Fibroblast of pulmonary artery (primary cell): ENCODE data around the gene KMT2E.
"Not testable (repeated sequence)": the region's sequence is repeated elsewhere in the genome, so short reads cannot be mapped to it uniquely, and the experiment has no call there.

Source experiments
- DNase-seq: peaks from one replicate; pipeline ENCODE4 v3.0.0-alpha.2; 2010; ENCODE audit warnings: low read depth
- H3K4me3 ChIP-seq: replicated peaks from 2 replicates; pipeline ENCODE4 v1.5.1; 2011; ENCODE audit warnings: low read depth, mild to moderate bottlenecking, control low read depth, low read length, moderate library complexity
- TF ChIP-seq, protein P1 (sequence below): IDR thresholded peaks from 2 replicates; pipeline ENCODE4 v1.5.1; 2011; ENCODE audit warnings: mild to moderate bottlenecking, control low read depth, low read length, inconsistent platforms; ENCODE audit errors: missing control alignments

KMT2E gene

GRCh38 chr7:105003275-105003674, 10.7 kb upstream of the KMT2E start:
- no peak overlapping the region for H3K4me3 ChIP-seq
- TF ChIP-seq, protein P1, sequence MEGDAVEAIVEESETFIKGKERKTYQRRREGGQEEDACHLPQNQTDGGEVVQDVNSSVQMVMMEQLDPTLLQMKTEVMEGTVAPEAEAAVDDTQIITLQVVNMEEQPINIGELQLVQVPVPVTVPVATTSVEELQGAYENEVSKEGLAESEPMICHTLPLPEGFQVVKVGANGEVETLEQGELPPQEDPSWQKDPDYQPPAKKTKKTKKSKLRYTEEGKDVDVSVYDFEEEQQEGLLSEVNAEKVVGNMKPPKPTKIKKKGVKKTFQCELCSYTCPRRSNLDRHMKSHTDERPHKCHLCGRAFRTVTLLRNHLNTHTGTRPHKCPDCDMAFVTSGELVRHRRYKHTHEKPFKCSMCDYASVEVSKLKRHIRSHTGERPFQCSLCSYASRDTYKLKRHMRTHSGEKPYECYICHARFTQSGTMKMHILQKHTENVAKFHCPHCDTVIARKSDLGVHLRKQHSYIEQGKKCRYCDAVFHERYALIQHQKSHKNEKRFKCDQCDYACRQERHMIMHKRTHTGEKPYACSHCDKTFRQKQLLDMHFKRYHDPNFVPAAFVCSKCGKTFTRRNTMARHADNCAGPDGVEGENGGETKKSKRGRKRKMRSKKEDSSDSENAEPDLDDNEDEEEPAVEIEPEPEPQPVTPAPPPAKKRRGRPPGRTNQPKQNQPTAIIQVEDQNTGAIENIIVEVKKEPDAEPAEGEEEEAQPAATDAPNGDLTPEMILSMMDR: no peak
- DNase-seq: peak; percentile 76

- TF ChIP-seq, protein P1: no peak
- no peak overlapping the region for H3K4me3 ChIP-seq
- no peak for DNase-seq
These were observed 10.0 kb upstream of the KMT2E start for GRCh38 chr7:105003872-105004510.

- not testable (repeated sequence) for DNase-seq, H3K4me3 ChIP-seq
These were observed 9.0 kb upstream of the KMT2E start for GRCh38 chr7:105005006-105005405.

DNA sequence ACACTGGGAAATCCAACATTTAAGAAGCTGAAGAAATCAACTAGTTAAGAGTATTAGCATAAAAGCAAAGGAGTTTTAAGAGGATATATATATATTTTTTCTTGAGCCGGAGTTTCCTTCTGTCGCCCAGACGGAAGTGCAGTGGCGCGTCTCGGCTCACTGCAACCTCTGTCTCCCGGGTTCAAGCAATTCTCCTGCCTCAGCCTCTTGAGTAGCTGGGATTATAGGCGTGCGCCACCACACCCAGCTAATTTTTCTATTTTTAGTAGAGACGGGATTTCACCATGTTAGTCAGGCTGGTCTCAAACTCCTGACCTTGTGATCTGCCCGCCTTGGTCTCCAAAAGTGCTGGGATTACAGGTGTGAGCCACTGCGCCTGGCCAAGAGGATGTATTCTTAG, 8.5 kb upstream of the KMT2E start:
- not testable (repeated sequence) for H3K4me3 ChIP-seq, DNase-seq

DNA sequence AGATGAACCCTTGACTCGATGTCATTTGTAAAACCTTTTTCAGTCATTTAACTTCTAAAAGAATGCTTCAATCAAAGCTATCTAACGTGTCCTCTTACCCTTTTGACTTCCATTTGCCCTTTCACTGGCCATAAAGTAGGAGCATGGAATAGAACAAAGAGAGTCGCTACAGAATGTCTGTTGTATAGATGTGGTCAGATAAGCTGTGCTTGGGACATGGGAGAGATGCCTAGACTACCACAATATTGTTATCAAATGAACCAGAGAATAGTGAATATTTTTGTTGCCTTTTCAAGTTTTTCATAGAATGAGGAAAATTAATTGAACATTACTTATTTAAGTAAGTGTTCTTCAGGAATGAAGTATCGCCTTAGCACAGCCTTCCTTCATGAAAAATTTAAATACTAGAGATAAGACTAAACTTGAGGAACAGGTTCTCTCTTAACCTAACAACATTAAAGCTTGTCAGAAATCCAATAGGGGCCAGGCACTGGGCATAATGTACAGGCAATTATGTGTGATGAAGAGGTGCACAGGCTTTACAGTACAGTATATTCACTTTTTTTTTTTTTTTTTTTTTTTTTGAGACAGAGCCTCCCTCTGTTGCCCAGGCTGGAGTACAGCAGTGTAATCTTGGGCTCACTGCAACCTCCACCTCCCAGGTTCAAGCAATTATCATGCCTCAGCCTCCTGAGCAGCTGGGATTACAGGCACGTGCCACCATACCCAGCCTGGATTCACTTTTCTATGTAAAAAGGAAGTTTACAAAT, 7.5 kb upstream of the KMT2E start:
- DNase-seq: no peak
- H3K4me3 ChIP-seq: no peak overlapping the region
- TF ChIP-seq, protein P1: no peak

DNA sequence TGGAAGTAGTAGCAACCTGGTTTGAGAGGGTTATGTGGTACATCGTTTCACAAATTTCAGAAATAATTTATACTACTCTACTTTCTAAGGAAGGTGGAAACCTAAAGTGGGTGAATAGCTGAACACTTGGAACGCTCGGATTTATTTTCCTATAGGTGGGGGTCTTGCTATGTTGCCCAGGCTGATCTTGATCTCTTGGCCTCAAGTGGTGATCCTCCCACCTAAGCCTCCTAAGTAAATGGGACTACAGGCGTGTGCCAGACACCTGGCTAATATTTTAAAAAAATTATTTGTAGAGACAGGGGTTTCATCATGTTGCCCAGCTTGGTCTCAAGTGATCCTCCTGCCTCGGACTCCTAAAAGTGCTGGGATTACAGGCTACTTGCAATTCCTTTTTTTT, 6.7 kb upstream of the KMT2E start:
- TF ChIP-seq, protein P1: no peak
- no peak overlapping the region for H3K4me3 ChIP-seq
- DNase-seq: no peak

- DNase-seq: no peak
- TF ChIP-seq, protein P1: no peak
- peak overlapping the region; percentile 68 for H3K4me3 ChIP-seq
These were observed 4.1 kb upstream of the KMT2E start for GRCh38 chr7:105009667-105010503.
